Loucy (cell line): Measurements from ENCODE around the gene OR56A5.

ENCODE experiments used
- EZH2phosphoT487 ChIP-seq: fragments of 200-600 bp; IDR thresholded peaks from 2 replicates; pipeline ENCODE4 v1.6.1; 2018; ENCODE audit warnings: antibody characterized with exemption, mild to moderate bottlenecking, moderate library complexity, borderline replicate concordance
- TF ChIP-seq, protein P1 (sequence below): fragments of 200-600 bp; sonication (generic); conservative IDR thresholded peaks from 2 replicates; pipeline ENCODE4 v1.5.1; 2014; ENCODE audit warnings: mild to moderate bottlenecking, antibody characterized with exemption, low read length

GRCh38 chr11:6006846-6007245 lies 38.6 kb upstream of the OR56A5 start, which contains the start of gene OR56A4:
- TF ChIP-seq, protein P1, sequence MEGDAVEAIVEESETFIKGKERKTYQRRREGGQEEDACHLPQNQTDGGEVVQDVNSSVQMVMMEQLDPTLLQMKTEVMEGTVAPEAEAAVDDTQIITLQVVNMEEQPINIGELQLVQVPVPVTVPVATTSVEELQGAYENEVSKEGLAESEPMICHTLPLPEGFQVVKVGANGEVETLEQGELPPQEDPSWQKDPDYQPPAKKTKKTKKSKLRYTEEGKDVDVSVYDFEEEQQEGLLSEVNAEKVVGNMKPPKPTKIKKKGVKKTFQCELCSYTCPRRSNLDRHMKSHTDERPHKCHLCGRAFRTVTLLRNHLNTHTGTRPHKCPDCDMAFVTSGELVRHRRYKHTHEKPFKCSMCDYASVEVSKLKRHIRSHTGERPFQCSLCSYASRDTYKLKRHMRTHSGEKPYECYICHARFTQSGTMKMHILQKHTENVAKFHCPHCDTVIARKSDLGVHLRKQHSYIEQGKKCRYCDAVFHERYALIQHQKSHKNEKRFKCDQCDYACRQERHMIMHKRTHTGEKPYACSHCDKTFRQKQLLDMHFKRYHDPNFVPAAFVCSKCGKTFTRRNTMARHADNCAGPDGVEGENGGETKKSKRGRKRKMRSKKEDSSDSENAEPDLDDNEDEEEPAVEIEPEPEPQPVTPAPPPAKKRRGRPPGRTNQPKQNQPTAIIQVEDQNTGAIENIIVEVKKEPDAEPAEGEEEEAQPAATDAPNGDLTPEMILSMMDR, result no peak
- no peak for TF ChIP-seq EZH2phosphoT487
